OCI-LY7 (cell line): ENCODE measurements around the gene CEBPZOS. TPM values are rescaled to one million over a fixed set of nuclear protein-coding genes. Genes with fewer than 3 reads are reported as not detected.

ENCODE experiments used
- BruUV-seq: library from RNA; stranded (reverse); fragments of 400-500 nt; replicated peaks from 2 replicates; lab custom pipeline; 2021; lab: Mats Ljungman, UMichigan
- CTCF ChIA-PET: fragments of 300-600 bp; sonication (Branson Sonifier 250); formaldehyde crosslinking; loops from one replicate; lab custom pipeline; 2022; ENCODE audit warnings: antibody characterized with exemption; ENCODE audit not compliant: unreplicated experiment; lab: Charles Lee
- POLR2A ChIA-PET: fragments of 300-600 bp; sonication (Branson Sonifier 250); formaldehyde crosslinking; loops from one replicate; lab custom pipeline; 2022; ENCODE audit warnings: antibody characterized with exemption; lab: Charles Lee
- DNase-seq: peaks from one replicate; pipeline ENCODE4 v3.0.0-alpha.2; 2015; ENCODE audit warnings: low spot score
- H2AFZ ChIP-seq: fragments of 200-600 bp; sonication (generic), shearing (Covaris generic); 2 replicates; pipeline ENCODE4 v1.6.1; 2014; ENCODE audit warnings: mild to moderate bottlenecking, antibody characterized with exemption, low read length, moderate library complexity
- H3K27ac ChIP-seq: fragments of 200-600 bp; sonication (generic); 2 replicates; pipeline ENCODE4 v1.5.1; 2014; ENCODE audit warnings: mixed run types, low read depth, mild to moderate bottlenecking, moderate library complexity, low read length, inconsistent platforms; ENCODE audit not compliant: poor library complexity, severe bottlenecking
- H3K36me3 ChIP-seq: fragments of 200-600 bp; sonication (generic); 2 replicates; pipeline ENCODE4 v1.6.1; 2014; ENCODE audit warnings: mild to moderate bottlenecking, antibody characterized with exemption, low read length, moderate library complexity, mixed read lengths; ENCODE audit not compliant: insufficient read depth
- H3K4me1 ChIP-seq: fragments of 200-600 bp; sonication (generic); 2 replicates; pipeline ENCODE4 v1.5.1; 2014; ENCODE audit warnings: mild to moderate bottlenecking, low read length; ENCODE audit not compliant: insufficient read depth, poor library complexity, severe bottlenecking
- H3K4me2 ChIP-seq: fragments of 200-600 bp; sonication (generic); 2 replicates; pipeline ENCODE4 v1.6.1; 2014; ENCODE audit warnings: mild to moderate bottlenecking, low read length
- H3K4me3 ChIP-seq: fragments of 200-600 bp; sonication (generic); 2 replicates; pipeline ENCODE4 v1.5.1; 2014; ENCODE audit warnings: mild to moderate bottlenecking, low read depth, low read length; ENCODE audit not compliant: poor library complexity, severe bottlenecking
- H3K79me2 ChIP-seq: fragments of 200-600 bp; sonication (generic); 2 replicates; pipeline ENCODE4 v1.6.1; 2016; ENCODE audit warnings: low read depth, mild to moderate bottlenecking, low read length, moderate library complexity, mixed read lengths; ENCODE audit not compliant: insufficient read depth
- H3K9me2 ChIP-seq: fragments of 200-600 bp; sonication (generic); 2 replicates; pipeline ENCODE4 v1.6.1; 2016; ENCODE audit warnings: mild to moderate bottlenecking, low read length, mixed read lengths; ENCODE audit not compliant: insufficient read depth
- H3K9me3 ChIP-seq: fragments of 200-600 bp; sonication (generic); 2 replicates; pipeline ENCODE4 v1.6.1; 2014; ENCODE audit warnings: mild to moderate bottlenecking, mixed run types, low read length, mixed read lengths
- H4K20me1 ChIP-seq: fragments of 200-600 bp; sonication (generic); 2 replicates; pipeline ENCODE4 v1.6.1; 2014; ENCODE audit warnings: mild to moderate bottlenecking, antibody characterized with exemption, low read length, moderate library complexity, mixed read lengths; ENCODE audit not compliant: insufficient read depth
- EZH2phosphoT487 ChIP-seq: fragments of 200-600 bp; sonication (generic); IDR thresholded peaks from 2 replicates; pipeline ENCODE4 v1.6.1; 2018; ENCODE audit warnings: low read depth, borderline replicate concordance, mild to moderate bottlenecking, mixed run types, antibody characterized with exemption, low read length, moderate library complexity, mixed read lengths
- intact Hi-C: fragments of 100-400 bp; cut with micrococcal nuclease; formaldehyde crosslinking; loops from one replicate; pipeline ENCODE4 v1.10.0; 2022; ENCODE audit not compliant: unreplicated experiment
- total RNA-seq, 2 experiments: library from RNA; depleted of rRNA in 1 of 2; stranded (reverse); fragments of >200 nt in 1 of 2; shearing (Covaris generic) in 1 of 2; gene quantifications; 2 replicates each; pipeline ENCODE4 v1.2.3, GENCODE V29; 2014 to 2022
- TF ChIP-seq, protein P1 (sequence below): fragments of 200-600 bp; sonication (generic); conservative IDR thresholded peaks from 2 replicates; pipeline ENCODE4 v1.5.1; 2014; ENCODE audit warnings: mild to moderate bottlenecking, antibody characterized with exemption, low read length, moderate library complexity, mixed read lengths

Gene CEBPZOS
- total RNA-seq, 2 experiments from 2014 or later = 31.1 to 73.6 TPM

GRCh38 chr2:37211212-37211611 lies 14.9 kb downstream of the CEBPZOS start:
- H3K4me1 ChIP-seq = peaks cover 12% of the 10 kb centered on the region
- peaks cover 38% of the 10 kb centered on the region; the same call in 1 of the 2 replicates for H3K79me2 ChIP-seq
- CTCF ChIA-PET = no interaction called here
- no TSS peak for BruUV-seq
- H3K27ac ChIP-seq = no peak overlapping the region
- H4K20me1 ChIP-seq = peaks cover 5% of the 10 kb centered on the region; the same call in 1 of the 2 replicates
- intact Hi-C loops = no loop called here
- POLR2A ChIA-PET = interaction anchor here (1.0 to 2.2 kb wide), 3 partner anchors 14 to 22 kb away, joined by 3 to 7 read pairs (median 5); partner anchors contain the start of genes CEBPZ, CEBPZOS and NDUFAF7
- peaks cover 99% of the 10 kb centered on the region for H3K36me3 ChIP-seq
- no peak for DNase-seq
- H3K4me2 ChIP-seq = no peak overlapping the region
- TF ChIP-seq EZH2phosphoT487 = no peak
- TF ChIP-seq, protein P1, sequence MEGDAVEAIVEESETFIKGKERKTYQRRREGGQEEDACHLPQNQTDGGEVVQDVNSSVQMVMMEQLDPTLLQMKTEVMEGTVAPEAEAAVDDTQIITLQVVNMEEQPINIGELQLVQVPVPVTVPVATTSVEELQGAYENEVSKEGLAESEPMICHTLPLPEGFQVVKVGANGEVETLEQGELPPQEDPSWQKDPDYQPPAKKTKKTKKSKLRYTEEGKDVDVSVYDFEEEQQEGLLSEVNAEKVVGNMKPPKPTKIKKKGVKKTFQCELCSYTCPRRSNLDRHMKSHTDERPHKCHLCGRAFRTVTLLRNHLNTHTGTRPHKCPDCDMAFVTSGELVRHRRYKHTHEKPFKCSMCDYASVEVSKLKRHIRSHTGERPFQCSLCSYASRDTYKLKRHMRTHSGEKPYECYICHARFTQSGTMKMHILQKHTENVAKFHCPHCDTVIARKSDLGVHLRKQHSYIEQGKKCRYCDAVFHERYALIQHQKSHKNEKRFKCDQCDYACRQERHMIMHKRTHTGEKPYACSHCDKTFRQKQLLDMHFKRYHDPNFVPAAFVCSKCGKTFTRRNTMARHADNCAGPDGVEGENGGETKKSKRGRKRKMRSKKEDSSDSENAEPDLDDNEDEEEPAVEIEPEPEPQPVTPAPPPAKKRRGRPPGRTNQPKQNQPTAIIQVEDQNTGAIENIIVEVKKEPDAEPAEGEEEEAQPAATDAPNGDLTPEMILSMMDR = no peak
- H2AFZ ChIP-seq = no peak overlapping the region
- H3K9me3 ChIP-seq = peaks cover 22% of the 10 kb centered on the region
- H3K4me3 ChIP-seq = no peak overlapping the region
- no peaks in the 10 kb centered on the region for H3K9me2 ChIP-seq

DNA sequence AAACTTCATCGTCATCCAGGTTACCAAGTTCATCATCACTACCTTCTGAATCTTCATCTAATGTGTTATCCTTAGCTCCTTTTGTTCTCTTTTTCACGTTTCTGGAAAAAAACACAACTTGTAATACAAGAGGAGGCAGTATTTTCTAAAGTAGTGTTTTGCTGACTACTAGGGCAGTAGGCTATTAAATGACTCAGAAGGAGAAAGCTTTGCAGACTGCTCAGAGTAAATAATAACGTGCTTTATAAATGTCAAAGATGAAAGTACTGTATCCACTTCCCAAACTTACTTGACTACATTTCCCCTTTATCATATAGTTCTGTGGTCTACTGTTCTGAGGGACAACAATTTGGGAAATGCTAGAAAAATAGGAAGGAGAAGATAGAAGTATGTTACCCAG lies 15.6 kb downstream of the CEBPZOS start:
- H3K4me3 ChIP-seq = no peak overlapping the region
- H3K9me2 ChIP-seq = no peaks in the 10 kb centered on the region
- no TSS peak for BruUV-seq
- no peak overlapping the region for H2AFZ ChIP-seq
- H3K79me2 ChIP-seq = peaks cover 35% of the 10 kb centered on the region; the same call in 1 of the 2 replicates
- H4K20me1 ChIP-seq = peaks cover 5% of the 10 kb centered on the region; the same call in 1 of the 2 replicates
- intact Hi-C loops = no loop called here
- H3K4me2 ChIP-seq = no peak overlapping the region
- H3K36me3 ChIP-seq = peaks cover 99% of the 10 kb centered on the region
- no peak for DNase-seq
- no peak overlapping the region for H3K27ac ChIP-seq
- ChIA-PET POLR2A (interaction anchor here (2.0 to 2.2 kb wide), 2 partner anchors 15 to 20 kb away, joined by 5 to 7 read pairs; partner anchors contain the start of genes CEBPZ, CEBPZOS and NDUFAF7), CTCF (no interaction called here)
- no peak for TF ChIP-seq EZH2phosphoT487
- TF ChIP-seq, protein P1 = no peak
- peaks cover 12% of the 10 kb centered on the region for H3K4me1 ChIP-seq
- H3K9me3 ChIP-seq = peaks cover 22% of the 10 kb centered on the region

DNA sequence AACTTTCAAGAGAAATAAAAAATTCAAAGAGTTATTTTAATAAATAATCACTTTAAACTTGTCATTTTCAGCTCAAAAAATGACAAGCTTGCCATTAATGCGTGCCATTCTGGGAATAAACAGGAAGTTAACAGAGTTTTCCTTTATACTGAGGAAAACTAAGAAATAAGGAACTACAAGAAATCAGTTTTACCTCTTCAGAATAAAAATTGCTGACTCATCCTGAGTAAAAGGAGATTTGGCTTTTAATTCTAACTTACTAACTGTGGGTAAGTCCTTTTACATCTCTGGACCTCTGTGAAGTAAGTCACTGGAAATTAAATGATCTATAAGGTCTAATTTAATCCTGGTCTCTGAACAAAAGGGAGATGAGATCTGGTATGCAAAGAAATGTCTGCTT lies 19.0 kb downstream of the CEBPZOS start:
- H4K20me1 ChIP-seq = peaks cover 5% of the 10 kb centered on the region; the same call in 1 of the 2 replicates
- peaks cover 12% of the 10 kb centered on the region for H3K4me1 ChIP-seq
- H3K9me3 ChIP-seq = no peaks in the 10 kb centered on the region
- TF ChIP-seq EZH2phosphoT487 = no peak
- TF ChIP-seq, protein P1 = no peak
- H3K4me3 ChIP-seq = no peak overlapping the region
- H3K27ac ChIP-seq = peak overlapping the region; percentile 16
- H2AFZ ChIP-seq = no peak overlapping the region
- peaks cover 97% of the 10 kb centered on the region for H3K36me3 ChIP-seq
- no peak overlapping the region for H3K4me2 ChIP-seq
- no peak for DNase-seq
- intact Hi-C loops = no loop called here
- no peaks in the 10 kb centered on the region for H3K9me2 ChIP-seq
- BruUV-seq = no TSS peak
- H3K79me2 ChIP-seq = peaks cover 9% of the 10 kb centered on the region; the same call in 1 of the 2 replicates
- CTCF ChIA-PET = no interaction called here
- POLR2A ChIA-PET = interaction anchor here (0.6 to 1.2 kb wide), 3 partner anchors 37 to 845 kb away, joined by 3 to 4 read pairs (median 3); no protein-coding TSS in a partner anchor
